Measurements from ENCODE around the gene BAHD1.

Gene BAHD1

GRCh38 chr15:40463279-40463678, 22.5 kb downstream of the BAHD1 start:
- TF ChIP-seq, protein P1, sequence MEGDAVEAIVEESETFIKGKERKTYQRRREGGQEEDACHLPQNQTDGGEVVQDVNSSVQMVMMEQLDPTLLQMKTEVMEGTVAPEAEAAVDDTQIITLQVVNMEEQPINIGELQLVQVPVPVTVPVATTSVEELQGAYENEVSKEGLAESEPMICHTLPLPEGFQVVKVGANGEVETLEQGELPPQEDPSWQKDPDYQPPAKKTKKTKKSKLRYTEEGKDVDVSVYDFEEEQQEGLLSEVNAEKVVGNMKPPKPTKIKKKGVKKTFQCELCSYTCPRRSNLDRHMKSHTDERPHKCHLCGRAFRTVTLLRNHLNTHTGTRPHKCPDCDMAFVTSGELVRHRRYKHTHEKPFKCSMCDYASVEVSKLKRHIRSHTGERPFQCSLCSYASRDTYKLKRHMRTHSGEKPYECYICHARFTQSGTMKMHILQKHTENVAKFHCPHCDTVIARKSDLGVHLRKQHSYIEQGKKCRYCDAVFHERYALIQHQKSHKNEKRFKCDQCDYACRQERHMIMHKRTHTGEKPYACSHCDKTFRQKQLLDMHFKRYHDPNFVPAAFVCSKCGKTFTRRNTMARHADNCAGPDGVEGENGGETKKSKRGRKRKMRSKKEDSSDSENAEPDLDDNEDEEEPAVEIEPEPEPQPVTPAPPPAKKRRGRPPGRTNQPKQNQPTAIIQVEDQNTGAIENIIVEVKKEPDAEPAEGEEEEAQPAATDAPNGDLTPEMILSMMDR (IDR thresholded peaks at IDR 0.05), result no peak
- H3K27me3 ChIP-seq, result no peaks in the 10 kb centered on the region
- no peak overlapping the region for H3K4me3 ChIP-seq (ENCODE audit: low read depth in 1 of 2, low read length in 1 of 2)
- H3K4me1 ChIP-seq (ENCODE audit: control insufficient read depth in 1 of 2, insufficient read depth in 1 of 2, low read depth in 1 of 2, low read length in 1 of 2), result no peaks in the 10 kb centered on the region
- no peaks in the 10 kb centered on the region for H3K9me3 ChIP-seq
- peaks cover 58% of the 10 kb centered on the region for H3K36me3 ChIP-seq
- H3K27ac ChIP-seq, result no peak overlapping the region

- H3K9me3 ChIP-seq, result no peaks in the 10 kb centered on the region
- peaks cover 51% of the 10 kb centered on the region for H3K36me3 ChIP-seq
- no peak overlapping the region for H3K4me3 ChIP-seq (ENCODE audit: low read depth in 1 of 2, low read length in 1 of 2)
- H3K4me1 ChIP-seq (ENCODE audit: control insufficient read depth in 1 of 2, insufficient read depth in 1 of 2, low read depth in 1 of 2, low read length in 1 of 2), result no peaks in the 10 kb centered on the region
- TF ChIP-seq, protein P1 (IDR thresholded peaks at IDR 0.05), result no peak
- H3K27ac ChIP-seq, result no peak overlapping the region
- no peaks in the 10 kb centered on the region for H3K27me3 ChIP-seq
Observed at GRCh38 chr15:40463886-40464545, 23.3 kb downstream of the BAHD1 start.

DNA sequence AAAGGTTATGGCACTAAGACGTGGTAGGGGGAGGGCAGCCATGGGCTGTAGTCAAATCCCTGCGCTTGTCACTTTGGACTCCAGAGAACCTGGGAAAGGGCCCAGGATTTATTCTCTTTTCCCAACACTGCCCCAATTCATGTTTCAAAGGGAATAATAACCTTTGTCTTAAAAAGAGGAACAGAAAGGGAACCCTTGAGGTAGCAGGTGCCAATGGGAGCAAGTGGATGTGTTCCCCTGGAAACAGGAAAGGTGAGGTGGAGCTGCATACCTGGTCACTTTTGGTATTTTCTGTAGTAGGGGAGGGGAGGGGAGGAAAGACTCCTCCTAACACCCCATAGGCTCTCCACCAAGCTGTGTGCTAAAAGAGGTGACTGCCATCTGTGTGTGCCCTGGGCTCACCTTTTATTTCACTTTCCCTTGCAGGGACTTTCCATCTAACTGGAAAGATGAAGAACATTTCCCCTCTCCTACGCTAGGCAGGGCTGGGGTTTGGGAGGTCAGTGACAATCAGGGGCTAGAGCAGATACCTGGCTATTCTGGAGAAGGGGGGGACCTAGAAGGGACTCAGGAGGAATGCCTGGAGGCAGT, 23.9 kb downstream of the BAHD1 start:
- Histone ChIP-seq H3K4me3 (ENCODE audit: low read depth in 1 of 2, low read length in 1 of 2) (no peak overlapping the region), H3K27ac (no peak overlapping the region), H3K9me3 (no peaks in the 10 kb centered on the region), H3K4me1 (ENCODE audit: control insufficient read depth in 1 of 2, insufficient read depth in 1 of 2, low read depth in 1 of 2, low read length in 1 of 2) (peaks cover 0 to under 1% of the 10 kb centered on the region in 2 experiments), H3K27me3 (no peaks in the 10 kb centered on the region), H3K36me3 (peaks cover 46% of the 10 kb centered on the region)
- TF ChIP-seq, protein P1 (IDR thresholded peaks at IDR 0.05), result no peak

DNA sequence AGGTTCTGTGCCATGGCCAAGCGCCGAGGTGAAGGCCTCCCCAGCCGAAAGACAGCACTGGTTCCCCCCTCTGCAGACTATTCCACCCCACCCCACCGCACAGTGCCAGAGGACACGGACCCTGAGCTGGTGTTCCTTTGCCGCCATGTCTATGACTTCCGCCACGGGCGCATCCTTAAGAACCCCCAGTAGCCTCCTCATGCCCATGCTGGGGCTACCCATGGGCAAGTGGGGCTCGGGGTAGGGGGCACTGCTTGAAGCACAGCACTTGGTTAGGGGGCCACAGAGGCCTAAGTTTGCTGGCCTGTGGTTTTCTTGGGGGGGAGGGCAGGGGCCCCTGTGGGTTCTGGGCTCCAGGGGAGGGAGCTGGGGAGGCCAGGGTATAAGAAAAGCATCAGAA, 25.2 kb downstream of the BAHD1 start:
- Histone ChIP-seq H3K9me3 (no peaks in the 10 kb centered on the region), H3K4me1 (ENCODE audit: control insufficient read depth in 1 of 2, insufficient read depth in 1 of 2, low read depth in 1 of 2, low read length in 1 of 2) (peaks cover 8 to 9% of the 10 kb centered on the region in 2 experiments), H3K4me3 (ENCODE audit: low read depth in 1 of 2, low read length in 1 of 2) (no peak overlapping the region), H3K36me3 (peaks cover 43% of the 10 kb centered on the region), H3K27ac (no peak overlapping the region), H3K27me3 (no peaks in the 10 kb centered on the region)
- TF ChIP-seq, protein P1 (IDR thresholded peaks at IDR 0.05), result no peak

GRCh38 chr15:40466426-40467260, 25.9 kb downstream of the BAHD1 start:
- peaks cover 12 to 13% of the 10 kb centered on the region in 2 experiments for H3K4me1 ChIP-seq (ENCODE audit: control insufficient read depth in 1 of 2, insufficient read depth in 1 of 2, low read depth in 1 of 2, low read length in 1 of 2)
- no peak overlapping the region for H3K27ac ChIP-seq
- H3K4me3 ChIP-seq (ENCODE audit: low read depth in 1 of 2, low read length in 1 of 2), result no peak overlapping the region
- TF ChIP-seq, protein P1 (IDR thresholded peaks at IDR 0.05), result no peak
- H3K27me3 ChIP-seq, result no peaks in the 10 kb centered on the region
- H3K9me3 ChIP-seq, result no peaks in the 10 kb centered on the region
- H3K36me3 ChIP-seq, result peaks cover 43% of the 10 kb centered on the region

All from neutrophil (primary cell).